Lung microvascular endothelial cell (primary cell): ENCODE results near the gene S100A13. TPM values are rescaled to one million over a fixed set of nuclear protein-coding genes. Genes with fewer than 3 reads are reported as not detected.
"Not testable (repeated sequence)": the region's sequence is repeated elsewhere in the genome, so short reads cannot be mapped to it uniquely, and the experiment has no call there.

ENCODE experiments used
- DNase-seq, 2 donors: peaks; one replicate each; pipeline versions ENCODE4 v3.0.0 to v3.0.0-alpha.2; 2010; ENCODE audit warnings: low read depth in 2 of 2
- total RNA-seq: library from RNA; depleted of rRNA; stranded (reverse); fragments of >200 nt; gene quantifications from 2 replicates; pipeline ENCODE4 v1.2.1, GENCODE V29; 2014

S100A13 gene
- 89.7 and 138 TPM in 2 replicates for total RNA-seq

DNA sequence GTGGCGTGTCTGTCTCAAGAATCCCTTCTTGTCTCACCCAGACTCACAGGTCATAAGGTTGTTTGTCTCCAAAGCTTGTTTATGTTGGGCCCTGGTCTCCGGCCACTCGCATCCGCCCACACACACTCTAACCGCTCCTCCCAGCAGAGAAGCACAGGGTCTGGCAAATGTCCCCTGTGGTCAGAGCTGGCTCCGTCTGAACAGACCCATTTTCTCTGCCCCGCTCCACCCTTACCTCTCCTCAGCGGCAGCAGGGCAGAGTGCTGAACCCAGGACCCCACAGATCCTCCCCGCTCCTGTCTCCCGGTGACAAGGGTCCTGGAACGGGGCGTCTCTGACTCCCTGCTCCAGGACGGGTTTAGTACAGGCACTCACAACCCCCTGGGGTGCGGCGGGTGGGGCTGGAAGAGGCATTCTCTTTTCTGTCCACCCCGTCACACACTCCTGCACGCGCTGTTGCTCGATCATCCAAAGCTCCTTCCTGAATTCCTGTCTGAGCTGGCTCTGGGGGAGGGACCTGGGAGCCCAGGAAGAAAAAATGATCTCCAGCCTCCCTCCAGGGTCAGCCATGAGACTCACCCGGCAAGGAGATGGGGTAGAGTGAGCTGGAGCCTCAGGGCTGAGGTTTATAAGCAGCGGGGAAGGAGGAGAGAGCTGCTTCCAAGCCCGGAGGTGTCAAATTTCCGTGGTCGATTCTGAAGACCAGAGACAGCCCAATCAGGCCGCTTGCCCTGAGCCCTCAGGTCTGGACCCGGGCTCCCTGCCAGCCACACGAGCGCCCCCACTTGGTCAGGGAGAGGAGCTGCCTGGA is at the start of gene S100A13:
Gene S100A13 (minus strand): TSS at position 602 of the 811 bp plus-strand sequence. CDS start 1,033 bp downstream, outside the sequence.
- DNase-seq: peak; percentile 91 to 92

DNA sequence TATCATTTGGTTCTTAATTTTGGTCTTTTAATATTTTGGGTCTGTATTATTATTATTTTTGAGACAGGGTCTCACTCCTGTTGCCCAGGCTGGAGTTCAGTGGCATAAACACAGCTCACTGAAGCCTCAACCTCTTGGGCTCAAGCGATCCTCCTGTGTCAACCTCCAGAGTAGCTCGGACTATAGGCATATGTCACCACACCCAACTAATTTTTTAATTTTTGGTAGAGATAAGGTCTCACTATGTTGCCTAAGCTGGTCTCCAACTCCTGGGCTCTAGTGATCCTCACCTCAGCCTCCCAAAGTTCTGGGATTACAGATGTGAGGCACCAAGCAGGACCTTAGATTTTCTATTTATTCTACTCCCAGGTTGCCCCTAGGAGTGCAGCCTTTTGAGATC is 46.2 kb upstream of the S100A13 start:
- DNase-seq: no peak

DNA sequence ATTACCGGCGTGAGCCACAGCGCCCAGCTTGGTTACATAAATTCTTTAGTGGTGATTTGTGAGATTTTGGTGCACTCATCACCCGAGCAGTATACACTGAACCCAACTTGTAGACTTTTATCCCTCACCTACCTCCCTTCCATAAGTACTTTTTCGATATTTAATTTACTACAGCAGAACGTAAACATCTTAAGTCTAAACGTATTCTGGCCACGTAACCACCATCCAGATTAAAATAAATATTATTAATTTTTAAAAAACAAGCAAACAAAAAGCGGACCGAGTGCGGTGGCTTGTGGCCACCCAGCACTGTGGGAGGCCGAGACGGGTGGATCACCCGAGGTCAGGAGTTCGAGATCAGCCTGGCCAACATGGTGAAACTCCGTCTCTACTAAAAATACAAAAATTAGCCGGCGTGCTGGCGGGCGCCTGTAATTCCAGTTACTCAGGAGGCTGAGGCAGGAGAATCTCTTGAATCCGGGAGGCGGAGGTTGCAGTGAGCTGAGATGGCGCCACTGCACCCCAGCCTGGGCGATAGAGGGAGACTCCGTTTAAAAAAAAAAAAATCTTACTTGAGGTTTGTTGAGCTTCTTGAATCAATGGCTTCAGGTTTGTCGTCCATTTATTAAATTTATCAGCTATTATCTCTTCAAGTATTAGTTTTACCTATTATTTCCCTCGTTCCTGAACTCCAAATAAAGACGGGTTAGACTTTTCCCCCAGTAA is 44.5 kb upstream of the S100A13 start:
- DNase-seq: not testable (repeated sequence)

DNA sequence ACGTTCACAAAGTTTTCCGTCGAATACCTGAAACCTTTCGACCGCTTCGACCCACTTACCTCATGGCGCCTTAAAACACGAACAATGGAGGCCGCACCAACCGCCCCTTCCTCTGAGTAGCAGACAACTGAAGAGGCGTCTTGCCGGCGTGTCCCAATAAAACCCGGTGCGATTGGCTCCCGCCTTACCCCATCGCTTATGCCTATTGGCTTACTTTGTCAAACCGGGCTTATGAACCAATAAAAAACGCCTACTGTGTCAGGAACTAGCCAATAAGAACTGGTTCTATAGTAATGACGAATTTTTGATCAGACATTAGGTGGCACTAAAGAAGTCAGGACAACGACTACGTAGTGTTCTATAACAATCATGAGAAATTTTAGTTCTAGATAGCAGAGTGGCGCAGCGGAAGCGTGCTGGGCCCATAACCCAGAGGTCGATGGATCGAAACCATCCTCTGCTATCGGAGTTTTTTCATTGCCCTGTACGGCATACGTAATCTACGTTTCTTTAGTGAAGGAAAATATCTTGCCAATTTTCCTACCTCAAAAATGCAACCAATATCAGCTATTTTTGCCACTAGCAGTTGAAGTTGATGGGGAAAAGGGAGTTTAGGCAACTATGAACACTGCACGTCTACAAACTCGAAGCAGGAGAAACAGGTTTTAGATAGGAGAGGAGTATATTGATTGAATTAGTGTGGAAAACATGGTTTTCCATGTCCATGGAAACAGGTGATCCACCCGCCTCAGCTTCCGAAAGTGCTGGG is 43.7 kb upstream of the S100A13 start, which contains the start of gene ILF2:
Gene ILF2 (minus strand): TSS at position 135 of the 769 bp plus-strand sequence. CDS start 71 bp downstream, at position 64.
- DNase-seq: peak; percentile 100

DNA sequence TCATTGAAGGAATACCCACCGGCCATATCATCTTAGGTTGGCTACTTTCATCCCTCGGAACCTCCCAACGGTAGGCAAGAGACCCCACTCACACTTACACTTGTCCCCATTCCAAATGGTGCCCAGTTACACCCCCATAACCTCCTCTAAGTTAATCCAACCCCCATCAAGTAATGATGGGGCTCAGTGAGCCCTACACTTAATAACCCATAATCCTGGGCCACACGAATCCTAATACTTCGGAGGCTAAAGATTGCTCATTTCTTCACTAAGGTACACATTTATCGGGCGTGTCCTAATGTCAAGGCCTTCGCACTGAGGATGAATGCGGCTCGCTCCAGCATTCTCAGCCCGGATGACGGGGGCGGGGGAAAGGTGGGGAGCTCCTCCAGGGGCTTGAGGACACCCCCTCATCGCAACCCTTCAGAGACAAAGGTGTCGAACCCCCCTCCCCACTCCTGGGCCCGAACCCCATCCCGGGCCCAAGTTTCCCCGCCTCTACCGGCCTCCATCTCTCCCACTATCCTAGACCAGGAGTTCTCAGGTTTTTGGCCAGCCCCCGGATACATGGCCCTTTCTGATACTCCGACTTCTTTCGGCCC is 43.1 kb upstream of the S100A13 start:
- DNase-seq: peak in 1 of 2 donors; percentile 12

DNA sequence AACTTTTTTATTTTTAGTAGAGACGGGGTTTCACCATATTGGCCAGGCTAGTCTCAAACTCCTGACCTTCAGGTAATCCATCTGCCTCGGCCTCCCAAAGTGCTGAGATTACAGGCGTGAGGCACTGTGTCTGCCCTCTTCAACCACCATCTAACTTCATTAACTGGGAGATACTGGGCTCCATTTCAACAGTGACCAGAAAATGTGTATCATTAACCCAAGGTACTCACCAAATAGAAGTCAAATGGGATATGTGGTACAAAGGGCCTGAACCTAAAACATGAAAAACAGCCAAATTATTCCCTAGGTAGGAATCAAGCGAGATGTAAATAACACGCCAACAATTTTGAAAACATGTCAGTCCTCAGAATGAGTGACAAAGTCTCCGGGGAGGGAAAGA is 42.3 kb upstream of the S100A13 start:
- DNase-seq: no peak

DNA sequence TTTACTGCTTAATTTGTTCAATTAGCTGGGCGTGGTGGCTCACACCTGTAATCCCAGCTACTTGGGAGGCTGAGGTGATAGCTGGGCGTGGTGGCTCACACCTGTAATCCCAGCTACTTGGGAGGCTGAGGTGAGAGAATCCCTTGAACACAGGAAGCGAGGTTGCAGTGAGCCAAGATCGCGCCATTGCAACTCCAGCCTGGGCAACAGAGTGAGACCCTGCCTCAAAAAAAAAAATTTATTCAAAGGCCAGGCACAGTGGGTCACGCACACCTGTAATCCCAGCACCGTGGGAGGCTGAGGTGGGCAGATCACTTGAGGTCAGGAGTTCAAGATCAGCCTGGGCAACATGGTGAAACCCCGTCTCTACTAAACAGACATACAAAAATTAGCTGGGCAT is 41.4 kb upstream of the S100A13 start:
- not testable (repeated sequence) for DNase-seq

DNA sequence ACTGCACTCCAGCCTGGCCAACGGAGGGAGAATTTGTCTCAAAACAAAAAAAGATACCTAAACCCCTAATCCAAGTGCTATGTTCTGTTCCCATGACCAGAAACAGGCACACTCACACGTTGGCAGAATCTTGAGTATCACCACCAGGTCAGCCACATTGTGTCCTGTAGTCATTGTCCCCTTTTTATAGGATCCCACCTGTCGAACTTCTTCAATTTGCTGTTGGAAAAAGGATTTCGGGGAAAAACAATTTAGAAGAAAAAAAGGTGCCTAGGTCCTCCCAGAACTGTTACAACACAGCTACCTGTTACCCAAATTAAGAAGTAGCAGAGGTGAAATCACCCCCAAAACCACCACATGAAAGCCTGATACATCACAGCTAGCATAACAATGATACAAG is 40.1 kb upstream of the S100A13 start:
- DNase-seq: no peak

DNA sequence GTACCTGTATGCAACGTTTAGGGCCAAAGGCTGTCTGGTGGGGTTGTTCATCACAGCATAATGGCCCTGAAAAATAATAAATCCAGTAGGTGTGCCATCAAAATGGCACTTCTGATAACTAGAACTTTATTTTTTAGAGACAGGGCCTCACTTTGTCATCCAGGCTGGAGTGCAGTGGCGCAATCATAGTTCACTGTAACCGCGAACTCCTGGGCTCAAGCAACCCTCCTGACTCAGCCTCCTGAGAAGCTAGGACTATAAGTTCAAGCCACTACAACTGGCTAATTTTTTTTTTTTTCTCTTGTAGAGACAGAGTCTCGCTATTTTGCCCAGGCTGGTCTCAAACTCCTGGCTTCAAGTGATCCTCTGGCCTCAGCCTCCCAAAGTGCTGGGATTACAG is 35.9 kb upstream of the S100A13 start:
- no peak for DNase-seq

DNA sequence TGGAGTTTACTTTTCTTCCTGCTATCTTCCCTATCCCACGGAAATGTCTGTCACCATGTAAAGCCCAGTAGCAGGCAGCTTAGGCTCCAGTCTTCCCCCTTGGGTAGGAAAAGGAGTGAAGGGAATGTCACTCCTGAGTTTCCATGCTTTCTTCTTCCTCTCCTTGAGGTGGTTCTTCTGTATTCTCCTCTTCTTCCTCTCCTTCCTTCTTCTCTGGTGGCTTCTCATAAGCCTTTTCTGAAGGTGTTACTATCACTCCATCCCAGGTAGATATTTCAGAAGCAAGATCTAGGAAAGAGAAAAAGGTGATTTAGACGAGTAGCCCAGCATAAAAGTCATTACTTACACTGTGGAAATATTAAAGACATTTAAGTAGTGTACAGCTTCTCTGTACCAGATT is 35.0 kb upstream of the S100A13 start:
- no peak for DNase-seq

DNA sequence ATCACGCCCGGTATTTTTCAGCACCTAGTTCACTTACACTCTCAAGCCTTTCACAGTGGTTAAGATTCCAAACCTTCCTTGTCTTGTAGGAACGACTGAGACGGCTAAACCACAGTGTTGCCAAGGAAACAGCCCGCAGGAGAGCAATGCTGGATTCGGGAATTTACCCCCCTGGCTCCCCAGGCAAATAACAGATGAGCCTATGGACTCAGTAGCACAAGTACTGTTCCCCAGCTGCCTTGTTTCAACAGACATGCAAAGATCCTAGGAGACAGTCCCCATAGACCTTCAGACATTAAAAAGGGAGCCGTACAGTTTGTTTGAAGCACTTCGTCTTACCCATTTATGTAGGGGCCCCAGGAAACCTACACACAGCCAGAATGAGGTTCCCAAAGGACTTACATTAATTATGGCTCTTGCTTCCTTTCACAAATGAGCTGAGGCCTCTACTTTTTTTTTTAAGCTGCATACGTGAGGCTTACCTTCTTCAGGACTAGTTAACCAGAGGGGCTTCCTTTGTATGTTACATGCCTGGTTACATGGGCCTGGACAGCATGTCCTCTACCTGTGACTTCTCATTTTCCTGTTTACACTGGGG is 33.9 kb upstream of the S100A13 start:
- DNase-seq: no peak

DNA sequence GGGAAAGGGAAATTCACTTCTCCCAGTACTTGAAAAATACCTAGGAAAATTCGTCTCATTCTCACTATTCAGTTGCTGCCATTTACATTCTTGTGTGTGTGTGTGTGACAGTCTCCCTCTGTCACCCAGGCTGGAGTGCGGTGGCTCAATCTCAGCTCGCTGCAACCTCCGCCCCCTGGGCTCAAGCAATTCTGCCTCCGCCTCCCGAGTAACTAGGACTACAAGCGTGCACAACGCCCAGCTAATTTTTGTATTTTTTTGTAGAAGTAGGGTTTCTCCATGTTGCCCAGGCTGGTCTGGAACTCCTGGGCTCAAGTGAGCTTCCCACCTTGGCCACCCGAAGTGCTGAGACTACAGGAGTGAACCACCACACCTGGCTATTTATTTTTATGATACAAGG is 32.4 kb upstream of the S100A13 start:
- no peak for DNase-seq

DNA sequence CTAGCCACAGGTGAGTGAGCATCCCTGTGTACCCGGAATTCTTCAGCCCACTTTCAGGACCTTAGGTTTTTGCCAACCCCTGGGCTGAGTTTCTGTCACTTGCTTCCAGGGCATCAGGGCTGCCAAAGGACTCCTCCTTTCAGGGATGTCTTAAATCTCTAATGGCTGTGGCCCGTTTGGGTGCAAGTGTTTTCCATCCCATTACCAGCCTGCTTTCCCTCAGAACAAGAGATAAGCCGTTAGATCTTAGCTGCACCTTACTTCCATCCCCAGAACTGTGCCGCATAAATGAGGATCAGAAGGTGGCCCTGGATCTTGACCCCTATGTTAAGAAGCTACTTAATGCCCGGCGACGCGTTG is 31.9 kb upstream of the S100A13 start:
- DNase-seq: no peak

DNA sequence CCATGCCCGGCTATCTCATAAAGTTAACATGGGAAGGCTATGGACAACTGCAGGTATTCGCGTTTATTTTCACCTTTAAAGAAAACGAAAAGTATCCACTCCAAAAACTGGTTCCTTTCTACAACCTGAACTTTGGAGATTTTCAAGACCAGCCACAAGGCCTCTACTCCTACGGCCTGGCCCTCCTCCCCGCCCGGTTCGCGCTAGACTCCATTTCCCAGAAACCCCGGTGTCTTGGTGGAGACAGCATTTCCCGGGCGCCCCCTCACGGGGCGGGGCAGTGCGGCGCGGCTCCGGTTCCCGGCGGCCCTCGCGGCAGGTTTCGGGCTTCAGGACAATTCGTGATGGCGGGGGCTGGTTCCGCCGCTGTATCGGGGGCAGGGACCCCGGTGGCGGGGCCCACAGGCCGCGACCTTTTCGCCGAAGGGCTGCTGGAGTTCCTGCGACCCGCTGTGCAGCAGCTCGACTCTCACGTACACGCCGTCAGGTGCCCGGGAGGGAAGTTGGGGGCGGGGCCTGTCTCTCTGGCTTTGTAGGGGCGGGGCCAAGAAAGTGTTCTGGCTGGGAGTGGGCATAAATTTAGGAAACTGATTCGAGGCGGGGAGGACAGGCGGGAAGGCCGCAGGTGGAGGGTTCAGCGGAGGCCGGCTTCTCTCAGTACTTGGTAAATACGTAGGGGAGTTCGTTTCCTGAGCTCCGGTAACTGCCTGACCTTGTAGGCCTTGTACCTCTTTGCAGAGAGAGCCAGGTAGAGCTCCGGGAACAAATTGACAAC is 31.3 kb upstream of the S100A13 start, which contains the start of gene SNAPIN:
Gene SNAPIN (plus strand): TSS at position 304 of the 775 bp plus-strand sequence. CDS start 41 bp downstream, at position 345.
- peak; percentile 61 to 73 for DNase-seq

DNA sequence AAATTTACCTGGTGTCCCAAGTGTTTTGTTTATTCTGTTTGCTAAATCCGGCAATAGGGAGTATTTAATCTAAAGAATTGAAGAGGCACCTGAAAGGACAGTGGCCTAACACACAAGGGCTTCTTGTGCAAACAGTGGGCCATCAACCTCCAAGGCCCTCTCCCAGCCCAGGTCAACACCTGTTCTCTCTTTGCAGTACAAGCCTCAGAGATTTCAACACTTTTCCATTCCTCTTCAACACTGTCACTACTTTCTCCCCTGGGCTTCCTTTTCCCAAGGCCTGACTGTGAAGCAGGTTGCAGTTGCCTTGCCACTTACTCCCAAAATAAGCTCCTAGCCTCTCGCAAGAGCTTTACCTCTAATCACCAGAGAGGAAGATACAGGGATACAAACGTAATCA is 28.0 kb upstream of the S100A13 start:
- DNase-seq: no peak

DNA sequence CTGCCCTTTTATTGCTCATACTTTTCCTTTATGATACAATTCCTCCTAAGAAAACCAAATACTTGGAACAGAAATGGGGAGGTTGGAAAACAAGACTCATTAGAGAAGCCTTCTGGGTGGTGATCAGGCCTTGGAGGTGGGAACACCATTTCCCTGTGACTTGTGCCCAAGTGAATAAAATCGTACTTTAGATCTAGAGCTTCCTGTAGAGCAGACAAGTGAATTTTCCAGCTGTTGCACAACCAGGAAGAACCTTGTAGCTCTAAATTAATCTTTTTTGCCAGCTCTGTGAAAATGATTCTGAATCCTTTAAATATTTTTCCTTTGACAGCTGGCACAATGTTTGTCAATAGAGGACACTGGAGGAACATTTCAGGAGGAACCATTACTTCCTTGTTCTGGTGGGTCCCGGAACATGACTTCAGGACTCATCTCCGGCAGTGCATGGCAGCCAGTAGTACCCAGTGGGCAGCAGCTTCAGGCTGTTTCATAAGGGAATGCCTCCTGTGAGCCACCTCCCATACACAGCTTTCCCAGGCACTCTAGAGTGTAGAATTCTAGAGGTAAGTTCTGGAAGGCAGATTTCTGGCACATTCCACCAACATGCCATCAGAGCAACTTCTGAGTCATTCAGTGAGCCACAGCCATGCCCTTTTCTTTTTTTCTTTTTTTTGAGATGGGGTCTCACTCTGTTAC is 25.6 kb upstream of the S100A13 start:
- DNase-seq: peak; percentile 24 to 50

DNA sequence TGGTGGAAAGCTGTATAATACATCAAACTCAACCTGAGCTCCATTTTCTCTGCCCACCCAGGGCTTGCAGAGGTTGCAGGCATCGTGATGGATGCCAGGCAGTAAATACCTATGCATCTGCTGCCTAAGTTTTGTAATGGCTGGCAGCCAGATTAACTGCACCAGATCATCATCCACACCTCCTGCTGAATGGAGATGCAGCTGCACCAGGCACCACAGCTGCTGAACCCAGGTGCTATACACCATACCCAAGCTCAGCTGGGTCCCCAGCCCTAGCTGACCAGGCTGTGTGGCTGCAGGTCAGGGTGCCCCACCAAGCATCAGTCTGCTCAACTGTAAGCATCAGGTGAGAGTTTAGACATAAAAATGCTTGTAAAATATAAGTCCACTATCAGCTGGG is 24.5 kb upstream of the S100A13 start:
- no peak for DNase-seq

DNA sequence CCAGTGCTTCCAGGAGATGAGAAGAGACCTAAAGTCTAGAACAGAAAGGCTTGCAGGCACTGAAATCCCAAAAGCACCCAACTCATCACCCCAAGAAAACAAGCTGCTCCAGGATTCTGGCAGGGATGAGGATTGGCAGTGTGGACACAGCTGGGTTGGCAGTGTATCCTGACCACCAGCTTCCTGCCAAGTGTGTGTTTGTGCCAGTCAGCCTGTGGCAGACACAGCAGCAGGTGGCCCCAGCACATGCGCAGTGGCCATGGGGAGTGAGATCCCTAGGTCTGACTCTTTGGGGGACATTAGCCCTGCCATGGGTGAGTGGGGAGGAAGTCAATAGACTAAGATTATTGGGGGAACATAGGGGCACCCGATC is 22.5 kb upstream of the S100A13 start:
- DNase-seq: no peak

DNA sequence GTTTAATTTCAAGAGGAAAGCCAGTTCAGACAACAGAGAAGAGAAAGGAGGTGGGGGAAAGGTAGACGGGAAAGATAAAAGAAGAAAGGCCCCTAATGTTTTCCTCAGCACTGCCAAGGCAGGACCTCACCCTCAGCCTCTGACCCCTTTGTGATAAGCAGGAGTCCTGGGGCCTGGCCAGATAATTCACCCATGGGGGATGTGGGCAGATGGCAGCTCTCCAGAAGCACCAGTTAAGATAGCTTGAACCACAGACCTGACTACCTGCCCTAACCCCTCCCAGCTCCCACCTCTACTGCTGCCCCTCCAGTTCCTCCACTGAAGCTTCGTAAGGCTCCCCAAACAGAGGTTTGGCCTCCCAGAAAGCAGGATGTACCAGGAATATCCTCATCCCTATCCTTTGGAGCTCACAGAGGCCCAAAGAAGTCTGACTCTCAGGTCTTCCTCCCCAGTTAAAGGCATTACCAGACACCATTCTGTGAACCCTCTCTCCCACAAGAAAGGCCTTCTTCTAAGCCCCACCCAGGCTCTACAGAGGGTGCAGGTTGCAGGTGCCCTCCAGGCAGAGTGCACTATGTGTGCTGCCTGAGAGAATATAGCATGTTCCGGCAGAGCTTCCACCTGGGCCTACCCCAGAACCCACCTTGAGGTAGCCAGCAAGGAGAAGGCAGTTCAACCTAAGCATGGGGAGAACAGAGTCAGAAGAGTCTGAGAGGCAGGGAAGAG is 22.0 kb upstream of the S100A13 start:
- no peak for DNase-seq
